Embryonic facial prominence (tissue), 1 donor: ENCODE data around the gene DCN.

Source experiments
- DNase-seq: peaks from one replicate; pipeline ENCODE4 v3.0.0-alpha.2; 2016; ENCODE audit errors: extremely low spot score

DCN gene

DNA sequence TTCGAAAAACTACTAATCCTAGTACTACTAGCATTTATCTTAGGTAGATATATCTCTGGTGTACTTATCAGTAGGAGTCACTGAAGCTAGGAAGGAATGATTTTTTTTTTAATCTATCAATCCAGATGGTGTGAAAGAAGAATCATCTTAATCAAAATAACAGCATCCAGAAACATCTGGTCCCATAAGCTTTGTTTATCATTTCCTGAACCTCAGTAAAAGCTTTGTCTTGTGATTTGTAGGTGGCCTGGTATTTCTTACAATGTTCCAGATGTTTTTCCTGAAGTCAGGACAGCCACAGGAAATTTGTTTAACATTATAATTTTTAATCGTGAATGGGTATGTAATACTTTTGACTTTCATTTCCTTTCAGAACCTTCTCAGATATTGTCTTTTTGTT lies 43.3 kb downstream of the DCN start:
- DNase-seq: no peak

- no peak for DNase-seq
Measured at GRCh38 chr12:91138337-91138920, 44.2 kb downstream of the DCN start.

- no peak for DNase-seq
Measured at GRCh38 chr12:91133871-91134270, 48.7 kb downstream of the DCN start.

- DNase-seq: no peak
Measured at GRCh38 chr12:91129662-91130362, 52.8 kb downstream of the DCN start.

DNA sequence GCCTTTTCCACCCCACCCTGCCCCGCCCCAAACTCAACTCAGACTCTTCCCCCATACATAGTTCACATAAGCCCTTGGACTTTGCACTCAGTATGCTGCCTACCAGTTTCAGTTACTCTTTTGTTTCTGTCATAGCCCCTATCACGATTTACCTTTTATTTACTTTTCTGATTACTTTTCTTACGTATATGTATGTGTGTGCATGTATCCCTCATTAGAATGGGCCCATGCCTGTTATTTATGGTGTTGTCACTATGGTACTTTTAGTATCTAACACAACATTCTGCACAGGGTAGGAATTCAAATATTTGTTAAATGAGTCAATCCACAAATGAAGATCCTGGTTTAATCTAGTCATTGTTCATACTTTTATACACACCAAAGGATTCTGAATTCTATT lies 54.9 kb downstream of the DCN start:
- no peak for DNase-seq

DNA sequence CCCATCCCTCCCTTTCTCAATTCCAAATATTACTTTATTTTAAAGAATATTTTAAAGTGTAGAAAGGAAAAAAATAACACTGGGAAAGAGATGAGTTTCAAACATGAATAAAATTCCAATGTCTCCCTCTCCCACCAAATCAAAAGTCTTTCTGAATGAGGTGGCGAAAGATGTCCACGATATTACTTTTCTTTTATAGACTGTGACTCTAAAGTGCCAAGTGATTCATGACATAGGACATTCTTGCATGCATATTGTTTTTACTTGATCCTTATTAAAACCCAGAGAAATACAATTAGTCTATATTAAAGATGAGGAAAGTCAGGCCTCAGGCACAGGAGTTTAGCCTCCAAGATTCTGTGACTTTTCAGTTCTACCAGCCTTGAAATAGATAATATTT lies 55.3 kb downstream of the DCN start:
- no peak for DNase-seq

- no peak for DNase-seq
Measured at GRCh38 chr12:91126516-91126915, 56.1 kb downstream of the DCN start.

GRCh38 chr12:91123236-91123916 lies 59.2 kb downstream of the DCN start:
- DNase-seq: peak; percentile 47

- DNase-seq: no peak
Measured at GRCh38 chr12:91120781-91121180, 61.8 kb downstream of the DCN start.

GRCh38 chr12:91119089-91119488 lies 63.5 kb downstream of the DCN start:
- DNase-seq: no peak

DNA sequence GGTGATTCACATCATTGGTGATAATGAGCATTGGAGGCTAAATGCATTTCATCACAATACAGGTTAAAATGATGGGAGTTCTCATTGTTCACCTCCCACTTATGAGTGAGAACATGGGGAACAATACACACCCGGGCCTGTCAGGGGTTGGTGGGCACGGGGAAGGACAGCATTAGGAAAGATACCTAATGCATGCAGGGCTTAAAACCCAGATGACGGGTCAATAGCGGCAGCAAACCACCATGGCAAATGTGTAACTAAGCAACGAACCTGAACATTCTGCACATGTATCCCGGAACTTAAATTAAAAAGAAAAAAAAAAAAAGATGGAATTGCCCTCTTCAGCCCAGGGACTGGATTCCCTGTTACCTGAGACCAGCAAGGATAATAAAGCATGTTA lies 69.0 kb downstream of the DCN start:
- DNase-seq: no peak

GRCh38 chr12:91111366-91112325 lies 71.0 kb downstream of the DCN start, which contains the start of gene LUM:
TSS of gene LUM (minus strand) at chr12:91111494. CDS start at chr12:91108979, 2,515 bp downstream.
- peak; percentile 92 for DNase-seq

DNA sequence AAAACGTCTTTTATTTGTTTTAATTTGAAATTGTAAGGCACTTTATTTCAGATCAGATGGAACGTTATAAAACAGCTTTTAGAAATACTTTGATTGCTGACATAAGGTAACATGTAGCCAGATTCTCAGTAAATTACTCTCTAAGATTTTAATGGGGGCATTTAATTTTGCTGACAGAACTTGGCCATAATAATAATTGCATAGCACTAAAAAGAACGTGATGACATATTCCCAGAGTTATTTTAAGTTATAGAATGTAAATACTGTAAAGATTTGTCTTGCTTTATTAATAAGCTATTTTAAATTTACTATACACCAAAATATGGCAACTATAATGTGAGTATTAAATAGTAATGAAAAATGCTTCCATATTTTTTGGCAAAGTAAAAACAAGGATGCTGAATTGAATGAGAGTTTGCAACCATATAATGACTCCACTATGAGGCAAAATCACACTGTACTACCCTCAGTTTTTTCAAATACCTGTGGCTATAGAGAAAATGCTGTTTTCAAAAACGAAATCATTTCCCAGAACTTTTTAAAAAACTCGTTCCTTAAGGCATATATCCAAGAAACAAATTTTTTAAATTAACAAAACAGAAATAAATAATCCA lies 72.2 kb downstream of the DCN start:
- DNase-seq: no peak

- no peak for DNase-seq
Measured at GRCh38 chr12:91109581-91110310, 72.9 kb downstream of the DCN start.

DNA sequence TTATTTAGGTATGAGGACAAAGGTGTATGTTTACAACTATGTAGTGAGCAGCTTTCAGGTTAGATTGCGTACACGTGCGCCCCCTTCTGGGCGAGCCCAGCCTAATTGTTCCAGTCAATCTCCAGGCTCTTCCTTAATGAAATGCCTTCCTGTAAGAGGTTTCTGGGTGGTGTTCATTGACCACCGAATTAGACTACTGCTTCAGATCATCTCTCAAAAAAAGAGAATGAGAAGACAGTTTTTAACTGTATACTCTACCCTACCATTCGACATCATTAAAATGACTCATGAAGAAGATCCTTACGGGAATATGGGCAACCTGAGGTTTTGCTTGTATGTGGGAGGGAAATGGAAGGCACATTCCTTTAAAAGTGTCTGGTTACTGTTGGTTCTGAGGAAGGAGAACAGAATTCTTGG lies 73.5 kb downstream of the DCN start:
- DNase-seq: peak; percentile 70

DNA sequence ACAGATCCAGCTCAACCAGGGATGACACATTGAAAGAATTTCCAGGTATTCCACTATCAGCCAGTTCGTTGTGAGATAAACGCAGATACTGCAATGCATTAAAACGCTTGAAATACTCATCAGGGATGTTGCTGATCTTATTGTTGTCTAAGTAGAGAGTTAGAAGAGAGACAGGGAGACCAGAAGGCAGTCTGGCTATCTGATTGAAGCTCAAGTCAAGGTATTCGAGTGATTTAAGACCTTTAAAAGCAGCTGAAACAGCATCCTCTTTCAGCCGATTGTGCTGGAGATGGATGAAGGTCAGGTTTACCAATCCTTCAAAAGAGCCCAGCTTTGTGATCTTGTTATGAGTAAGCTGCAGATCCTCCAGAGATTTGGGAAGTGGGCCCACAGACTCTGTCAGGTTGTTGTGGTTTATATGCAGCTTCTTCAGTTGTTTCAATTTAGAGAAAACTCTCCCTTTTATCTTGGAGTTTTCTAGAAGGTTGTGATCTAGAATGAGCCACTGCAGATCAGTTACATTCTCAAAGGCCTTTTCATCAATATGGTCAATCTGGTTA lies 74.3 kb downstream of the DCN start:
- no peak for DNase-seq

DNA sequence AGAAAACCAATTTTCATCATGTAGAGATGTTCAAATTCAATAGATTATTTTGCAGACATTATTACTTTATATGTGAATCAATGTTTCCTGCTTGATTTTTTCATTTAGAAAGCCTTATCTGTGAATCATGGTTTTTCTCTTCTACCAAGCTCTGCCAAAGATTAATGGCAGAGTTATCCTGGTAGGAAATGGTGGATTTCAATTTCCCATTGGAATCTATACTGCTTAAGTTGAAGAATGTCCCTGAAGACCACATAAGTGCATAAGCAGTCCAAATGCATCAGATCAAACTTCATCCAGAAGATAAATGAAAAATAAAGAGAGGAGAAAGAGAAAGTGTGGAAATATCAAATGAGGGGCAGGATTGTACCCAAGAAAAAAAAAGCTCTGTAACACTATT lies 76.3 kb downstream of the DCN start:
- no peak for DNase-seq

DNA sequence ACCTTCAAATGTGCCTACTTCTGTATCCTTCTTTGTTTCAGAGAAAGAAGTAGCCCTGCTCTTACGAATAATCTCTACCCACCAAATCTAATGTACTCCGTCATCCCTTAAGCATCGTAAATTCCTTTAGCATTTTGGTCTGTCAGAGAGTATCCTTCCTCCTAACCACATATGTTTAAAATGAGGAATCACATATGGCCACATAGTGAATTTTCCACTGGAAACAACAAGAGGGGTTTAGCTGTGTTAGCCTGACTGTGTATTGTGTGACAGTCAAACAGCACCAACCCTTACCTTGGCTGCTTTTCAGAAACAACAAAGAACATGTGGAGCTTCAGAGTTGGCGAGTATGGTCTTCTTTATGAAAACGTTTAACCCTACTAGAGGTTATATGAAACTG lies 76.8 kb downstream of the DCN start:
- DNase-seq: no peak

DNA sequence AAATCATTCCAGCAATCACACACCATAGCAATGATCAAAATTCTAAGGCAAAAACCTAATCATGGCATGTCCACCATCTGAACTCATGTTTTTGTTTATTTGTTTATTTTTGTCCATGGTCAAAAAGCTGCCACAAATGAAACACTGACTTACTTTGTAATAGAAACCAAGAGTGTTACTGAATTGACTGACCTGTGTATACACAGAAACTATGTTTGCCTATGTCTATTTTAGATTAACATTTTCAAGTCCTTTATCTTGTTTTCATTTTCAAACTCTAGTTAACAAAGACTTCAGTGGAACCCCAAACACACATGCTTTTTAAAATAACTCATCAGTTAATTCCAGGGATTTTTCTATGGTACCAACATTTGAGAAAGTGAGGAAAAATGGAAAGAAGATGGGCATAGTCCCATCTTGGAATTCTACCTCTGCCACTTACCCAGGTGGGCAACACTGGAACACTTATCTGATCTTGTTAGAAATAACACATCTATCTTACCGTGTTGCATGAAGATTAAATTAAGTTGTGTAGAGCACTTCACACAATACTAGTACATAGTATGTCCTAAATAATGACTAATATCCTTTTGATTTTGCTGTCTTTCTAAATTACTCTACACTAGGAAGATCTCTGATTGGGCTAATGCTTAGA lies 77.7 kb downstream of the DCN start:
- no peak for DNase-seq

DNA sequence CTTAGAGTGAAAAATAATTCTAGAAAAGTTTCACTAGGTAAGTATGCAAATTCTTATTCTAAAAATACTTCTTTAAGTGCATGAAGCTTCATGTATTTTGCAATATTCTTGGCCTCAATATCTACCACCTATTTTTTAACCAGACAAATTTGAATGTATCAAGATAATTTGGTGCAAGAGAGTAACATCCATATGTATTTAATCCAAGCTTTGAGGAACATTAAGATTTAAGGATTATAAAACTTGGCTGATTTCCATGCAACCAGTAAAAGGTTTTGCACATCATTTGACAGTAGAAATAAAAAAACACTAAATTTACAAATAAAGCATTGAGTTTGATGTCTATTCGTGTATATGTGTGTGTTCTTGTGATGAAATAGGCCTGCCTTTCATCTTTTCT lies 79.0 kb downstream of the DCN start:
- no peak for DNase-seq
